Vagina (tissue), 2 donors: ENCODE data around the gene KRT16.

Source experiments
- POLR2AphosphoS5 ChIP-seq, 2 donors: sonication (generic); formaldehyde crosslinking; IDR thresholded peaks; one replicate each; pipeline ENCODE4 v1.9.0; 2017; ENCODE audit warnings: antibody characterized with exemption in 2 of 2, mild to moderate bottlenecking in 2 of 2, low read depth in 1 of 2; ENCODE audit not compliant: insufficient read depth in 1 of 2
- TF ChIP-seq, protein P1 (sequence below), 3 experiments: fragments of 450-650 bp in 2 of 3; fragments of 200-600 bp in 1 of 3; sonication (generic) in 1 of 3; IDR thresholded peaks; one replicate each; pipeline ENCODE4 v1.5.1; 2017 to 2019; ENCODE audit warnings: antibody characterized with exemption in 3 of 3, mild to moderate bottlenecking in 2 of 3, moderate library complexity in 2 of 3

DNA sequence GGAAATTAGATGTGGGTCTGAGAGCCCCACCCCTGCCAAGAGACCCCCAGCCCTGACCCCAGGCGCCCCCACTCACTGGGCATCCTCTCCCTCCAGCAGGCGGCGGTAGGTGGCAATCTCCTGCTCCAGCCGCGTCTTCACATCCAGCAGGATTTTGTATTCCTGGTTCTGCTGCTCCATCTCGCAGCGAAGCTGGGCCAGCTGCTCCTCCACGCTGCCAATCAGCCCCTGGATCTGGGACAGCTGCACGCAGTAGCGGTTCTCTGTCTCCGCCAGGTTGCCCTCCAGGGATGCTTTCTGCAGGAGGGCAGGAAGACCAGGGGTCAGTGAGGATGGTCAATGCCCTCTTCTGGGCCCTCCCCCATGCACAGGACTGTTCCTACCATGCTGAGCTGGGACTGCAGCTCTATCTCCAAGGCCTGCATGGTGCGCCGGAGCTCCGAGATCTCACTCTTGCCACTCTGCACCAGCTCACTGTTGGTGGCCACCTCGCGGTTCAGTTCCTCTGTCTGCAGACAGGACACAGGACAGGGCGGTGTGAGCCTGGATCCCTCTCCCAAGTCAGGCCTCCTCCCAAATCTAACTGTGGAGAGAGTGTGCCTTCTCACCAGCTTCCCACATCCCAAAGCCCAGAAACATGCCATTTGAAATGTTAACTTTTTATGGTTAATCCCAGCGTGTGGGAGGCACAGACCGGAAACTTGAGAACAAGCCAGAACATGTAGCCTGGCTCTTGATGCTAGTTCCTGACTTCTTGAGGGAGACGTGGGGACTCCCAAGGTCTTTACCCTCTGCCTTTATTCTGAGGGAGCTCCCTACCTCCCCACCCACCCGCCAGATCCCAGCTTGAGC, 8.2 kb upstream of the KRT16 start:
- TF ChIP-seq, protein P1, sequence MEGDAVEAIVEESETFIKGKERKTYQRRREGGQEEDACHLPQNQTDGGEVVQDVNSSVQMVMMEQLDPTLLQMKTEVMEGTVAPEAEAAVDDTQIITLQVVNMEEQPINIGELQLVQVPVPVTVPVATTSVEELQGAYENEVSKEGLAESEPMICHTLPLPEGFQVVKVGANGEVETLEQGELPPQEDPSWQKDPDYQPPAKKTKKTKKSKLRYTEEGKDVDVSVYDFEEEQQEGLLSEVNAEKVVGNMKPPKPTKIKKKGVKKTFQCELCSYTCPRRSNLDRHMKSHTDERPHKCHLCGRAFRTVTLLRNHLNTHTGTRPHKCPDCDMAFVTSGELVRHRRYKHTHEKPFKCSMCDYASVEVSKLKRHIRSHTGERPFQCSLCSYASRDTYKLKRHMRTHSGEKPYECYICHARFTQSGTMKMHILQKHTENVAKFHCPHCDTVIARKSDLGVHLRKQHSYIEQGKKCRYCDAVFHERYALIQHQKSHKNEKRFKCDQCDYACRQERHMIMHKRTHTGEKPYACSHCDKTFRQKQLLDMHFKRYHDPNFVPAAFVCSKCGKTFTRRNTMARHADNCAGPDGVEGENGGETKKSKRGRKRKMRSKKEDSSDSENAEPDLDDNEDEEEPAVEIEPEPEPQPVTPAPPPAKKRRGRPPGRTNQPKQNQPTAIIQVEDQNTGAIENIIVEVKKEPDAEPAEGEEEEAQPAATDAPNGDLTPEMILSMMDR (IDR thresholded peaks at IDR 0.05), result no peak
- peak in 1 of 2 donors; percentile 9 for TF ChIP-seq POLR2AphosphoS5 (IDR thresholded peaks at IDR 0.05; ENCODE audit: insufficient read depth in 1 of 2, low read depth in 1 of 2)
